Esophagus muscularis mucosa (tissue), 4 donors: ENCODE results near the gene BPIFB6. TPM values are rescaled to one million over a fixed set of nuclear protein-coding genes. Genes with fewer than 3 reads are reported as not detected.

Experiments used
- DNase-seq: peaks from one replicate; pipeline ENCODE4 v3.0.0-alpha.2; 2017; ENCODE audit errors: extremely low spot score
- H3K27ac ChIP-seq, 4 donors: fragments of 200-600 bp; sonication (generic); replicated peaks in 1 of 4; 1 replicate in 3 of 4; 2 replicates in 1 of 4; pipeline ENCODE4 v1.5.1; 2016 to 2019; ENCODE audit warnings: mild to moderate bottlenecking in 1 of 4
- H3K27me3 ChIP-seq, 4 donors: fragments of 200-600 bp; sonication (generic); one replicate each; pipeline versions ENCODE4 v1.5.1 to v1.6.0; 2016 to 2019
- H3K36me3 ChIP-seq, 4 donors: fragments of 200-600 bp; sonication (generic); one replicate each; pipeline ENCODE4 v1.5.1; 2016 to 2019
- H3K4me1 ChIP-seq, 4 donors: fragments of 200-600 bp; sonication (generic); one replicate each; pipeline ENCODE4 v1.5.1; 2016 to 2019
- H3K4me3 ChIP-seq, 4 donors: fragments of 200-600 bp; sonication (generic); 1 replicate in 2 of 4; 2 replicates in 2 of 4; pipeline ENCODE4 v1.5.1; 2016 to 2019; ENCODE audit warnings: mild to moderate bottlenecking in 4 of 4, moderate library complexity in 1 of 4
- H3K9me3 ChIP-seq, 4 donors: fragments of 200-600 bp; sonication (generic); 1 replicate in 3 of 4; 2 replicates in 1 of 4; pipeline ENCODE4 v1.5.1; 2016 to 2019
- CTCF ChIP-seq, 3 experiments: fragments of 200-600 bp in 2 of 3; fragments of 450-650 bp in 1 of 3; sonication (generic) in 2 of 3; IDR thresholded peaks; one replicate each; pipeline ENCODE4 v1.5.1; 2017 to 2019; ENCODE audit warnings: antibody characterized with exemption in 3 of 3, mild to moderate bottlenecking in 2 of 3, moderate library complexity in 1 of 3
- EP300 ChIP-seq: sonication (generic); formaldehyde crosslinking; IDR thresholded peaks from one replicate; pipeline ENCODE4 v1.6.1; 2017; ENCODE audit warnings: antibody characterized with exemption
- POLR2A ChIP-seq: fragments of 450-650 bp; IDR thresholded peaks from one replicate; pipeline ENCODE4 v1.6.1; 2017; ENCODE audit warnings: antibody characterized with exemption, moderate library complexity, mild to moderate bottlenecking, low read depth
- POLR2AphosphoS5 ChIP-seq, 2 donors: sonication (generic); formaldehyde crosslinking; IDR thresholded peaks; one replicate each; pipeline ENCODE4 v1.6.1; 2017; ENCODE audit warnings: antibody characterized with exemption in 2 of 2
- WGBS: methylation state at CpG from one replicate; pipeline ENCODE4 v1.1.5; 2018; 5-methylcytosine and 5-hydroxymethylcytosine counted together
- intact Hi-C: fragments of 100-400 bp; cut with DNase I; formaldehyde crosslinking; loops from one replicate; pipeline ENCODE4 v1.15.1; 2023
- total RNA-seq, 4 donors: library from RNA; depleted of rRNA; stranded (reverse); fragments of >200 nt; gene quantifications; one replicate each; pipeline versions ENCODE4 v1.1.0 to v1.2.1, GENCODE V29; 2016

BPIFB6 gene
- total RNA-seq, 4 donors from 2014 or later = not detected

- Histone ChIP-seq H3K36me3 (no peaks in the 10 kb centered on the region), H3K4me1 (no peaks in the 10 kb centered on the region), H3K9me3 (no peaks in the 10 kb centered on the region), H3K4me3 (no peak overlapping the region), H3K27me3 (peaks cover 0 to 16% (median 0%) of the 10 kb centered on the region in 4 donors), H3K27ac (no peak overlapping the region)
- no peak for DNase-seq
- intact Hi-C loops = no loop called here
- WGBS = 88% methylated on average over 20 of the region's 20 CpGs
- TF ChIP-seq POLR2A (no peak), CTCF (IDR thresholded peaks at IDR 0.05) (no peak), EP300 (no peak), POLR2AphosphoS5 (IDR thresholded peaks at IDR 0.05) (no peak)
These were observed 52.3 kb downstream of the BPIFB6 start for GRCh38 chr20:33083544-33084340.

- intact Hi-C loops = no loop called here
- Histone ChIP-seq H3K9me3 (no peaks in the 10 kb centered on the region), H3K4me1 (no peaks in the 10 kb centered on the region), H3K27me3 (peaks cover 0 to 24% (median 0%) of the 10 kb centered on the region in 4 donors), H3K4me3 (no peak overlapping the region), H3K36me3 (no peaks in the 10 kb centered on the region), H3K27ac (no peak overlapping the region)
- DNase-seq = no peak
- WGBS = 95% methylated on average over 13 of the region's 15 CpGs
- TF ChIP-seq POLR2A (no peak), CTCF (IDR thresholded peaks at IDR 0.05) (no peak), EP300 (no peak), POLR2AphosphoS5 (IDR thresholded peaks at IDR 0.05) (no peak)
These were observed 53.3 kb downstream of the BPIFB6 start for GRCh38 chr20:33084722-33085121.

- Histone ChIP-seq H3K36me3 (no peaks in the 10 kb centered on the region), H3K9me3 (no peaks in the 10 kb centered on the region), H3K4me3 (no peak overlapping the region), H3K27me3 (peaks cover 0 to 29% (median 0%) of the 10 kb centered on the region in 4 donors), H3K27ac (no peak overlapping the region), H3K4me1 (no peaks in the 10 kb centered on the region)
- TF ChIP-seq EP300 (no peak), CTCF (IDR thresholded peaks at IDR 0.05) (no peak), POLR2AphosphoS5 (IDR thresholded peaks at IDR 0.05) (no peak), POLR2A (no peak)
- no peak for DNase-seq
- WGBS = 92% methylated on average over 5 of the region's 14 CpGs
- intact Hi-C loops = no loop called here
These were observed 54.7 kb downstream of the BPIFB6 start for GRCh38 chr20:33086052-33086722.

GRCh38 chr20:33091147-33091546 is 59.7 kb downstream of the BPIFB6 start:
- H3K4me3 ChIP-seq = no peak overlapping the region
- H3K27ac ChIP-seq = no peak overlapping the region
- 63% methylated on average over 3 of the region's 3 CpGs for WGBS
- no peak for DNase-seq
- H3K4me1 ChIP-seq = no peaks in the 10 kb centered on the region
- peaks cover 0 to 14% (median 0%) of the 10 kb centered on the region in 4 donors for H3K27me3 ChIP-seq
- no peaks in the 10 kb centered on the region for H3K36me3 ChIP-seq
- intact Hi-C loops = no loop called here
- no peaks in the 10 kb centered on the region for H3K9me3 ChIP-seq
- TF ChIP-seq POLR2A (no peak), POLR2AphosphoS5 (IDR thresholded peaks at IDR 0.05) (no peak), EP300 (no peak)

- no peak overlapping the region for H3K4me3 ChIP-seq
- TF ChIP-seq CTCF (IDR thresholded peaks at IDR 0.05) (no peak), EP300 (no peak), POLR2A (no peak), POLR2AphosphoS5 (IDR thresholded peaks at IDR 0.05) (no peak)
- intact Hi-C loops = no loop called here
- WGBS = 88% methylated on average over 3 of the region's 3 CpGs
- peaks cover 0 to 3% (median 0%) of the 10 kb centered on the region in 4 donors for H3K4me1 ChIP-seq
- H3K36me3 ChIP-seq = no peaks in the 10 kb centered on the region
- no peak for DNase-seq
- H3K27me3 ChIP-seq = peaks cover 0 to 14% (median 0%) of the 10 kb centered on the region in 4 donors
- H3K27ac ChIP-seq = no peak overlapping the region
- H3K9me3 ChIP-seq = no peaks in the 10 kb centered on the region
These were observed 60.2 kb downstream of the BPIFB6 start for GRCh38 chr20:33091693-33092092.
